Fibroblast of villous mesenchyme (primary cell): Measurements from ENCODE around the gene TNFRSF19. TPM values are rescaled to one million over a fixed set of nuclear protein-coding genes. Genes with fewer than 3 reads are reported as not detected.

Source experiments
- DNase-seq: peaks from one replicate; pipeline ENCODE4 v3.0.0-alpha.2; 2010; ENCODE audit warnings: low read depth
- H3K4me3 ChIP-seq: 2 replicates; pipeline ENCODE4 v1.5.1; 2011; ENCODE audit warnings: low read depth, mild to moderate bottlenecking, low read length
- total RNA-seq: library from RNA; depleted of rRNA; stranded (reverse); fragments of >200 nt; gene quantifications from 2 replicates; pipeline ENCODE4 v1.2.3, GENCODE V29; 2012
- TF ChIP-seq, protein P1 (sequence below): IDR thresholded peaks from 2 replicates; pipeline ENCODE4 v1.5.1; 2012; ENCODE audit warnings: low read depth, mild to moderate bottlenecking, low read length; ENCODE audit not compliant: insufficient read depth

Gene TNFRSF19
- total RNA-seq, 1 donor: 139 TPM

DNA sequence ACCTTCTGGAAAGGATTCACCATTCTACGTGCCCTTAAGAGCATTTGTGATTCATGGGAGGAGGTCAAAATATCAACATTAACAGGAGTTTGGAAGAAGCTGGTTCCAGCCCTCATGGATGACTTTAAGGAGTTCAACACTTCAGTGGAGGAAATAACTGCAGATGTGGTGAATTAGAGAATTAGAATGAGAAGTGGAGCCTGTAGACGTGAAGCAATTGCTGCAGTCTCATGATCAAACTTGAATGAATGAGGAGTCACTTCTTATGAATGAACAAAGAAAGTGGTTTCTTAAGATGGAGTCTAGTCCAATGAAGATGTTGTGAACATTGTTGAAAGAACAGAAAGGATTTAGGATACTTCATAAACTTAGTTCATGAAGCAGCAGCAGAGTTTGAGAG lies 129.1 kb downstream of the TNFRSF19 start:
- DNase-seq: no peak
- TF ChIP-seq, protein P1, sequence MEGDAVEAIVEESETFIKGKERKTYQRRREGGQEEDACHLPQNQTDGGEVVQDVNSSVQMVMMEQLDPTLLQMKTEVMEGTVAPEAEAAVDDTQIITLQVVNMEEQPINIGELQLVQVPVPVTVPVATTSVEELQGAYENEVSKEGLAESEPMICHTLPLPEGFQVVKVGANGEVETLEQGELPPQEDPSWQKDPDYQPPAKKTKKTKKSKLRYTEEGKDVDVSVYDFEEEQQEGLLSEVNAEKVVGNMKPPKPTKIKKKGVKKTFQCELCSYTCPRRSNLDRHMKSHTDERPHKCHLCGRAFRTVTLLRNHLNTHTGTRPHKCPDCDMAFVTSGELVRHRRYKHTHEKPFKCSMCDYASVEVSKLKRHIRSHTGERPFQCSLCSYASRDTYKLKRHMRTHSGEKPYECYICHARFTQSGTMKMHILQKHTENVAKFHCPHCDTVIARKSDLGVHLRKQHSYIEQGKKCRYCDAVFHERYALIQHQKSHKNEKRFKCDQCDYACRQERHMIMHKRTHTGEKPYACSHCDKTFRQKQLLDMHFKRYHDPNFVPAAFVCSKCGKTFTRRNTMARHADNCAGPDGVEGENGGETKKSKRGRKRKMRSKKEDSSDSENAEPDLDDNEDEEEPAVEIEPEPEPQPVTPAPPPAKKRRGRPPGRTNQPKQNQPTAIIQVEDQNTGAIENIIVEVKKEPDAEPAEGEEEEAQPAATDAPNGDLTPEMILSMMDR: no peak
- no peak overlapping the region for H3K4me3 ChIP-seq

DNA sequence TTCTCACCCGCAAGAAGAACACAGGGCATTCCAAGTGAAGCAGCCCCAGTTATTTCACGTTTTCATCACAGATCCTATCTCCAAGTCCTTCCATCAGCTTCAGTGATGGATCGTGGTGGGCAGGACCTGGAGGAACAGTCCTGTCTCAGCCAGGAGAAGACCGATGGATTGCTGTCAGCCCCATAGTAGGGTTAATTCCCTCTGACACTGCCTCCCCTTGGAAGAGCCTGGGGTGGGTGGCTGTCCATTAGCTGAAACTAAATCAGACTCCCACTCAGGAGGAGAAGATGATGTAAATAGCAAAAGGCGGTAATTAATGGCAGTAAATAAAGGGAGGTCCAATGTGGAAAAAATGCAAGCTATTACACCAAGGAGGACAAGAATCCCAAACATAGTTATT lies 131.0 kb downstream of the TNFRSF19 start:
- H3K4me3 ChIP-seq: no peak overlapping the region
- DNase-seq: no peak
- TF ChIP-seq, protein P1: no peak

DNA sequence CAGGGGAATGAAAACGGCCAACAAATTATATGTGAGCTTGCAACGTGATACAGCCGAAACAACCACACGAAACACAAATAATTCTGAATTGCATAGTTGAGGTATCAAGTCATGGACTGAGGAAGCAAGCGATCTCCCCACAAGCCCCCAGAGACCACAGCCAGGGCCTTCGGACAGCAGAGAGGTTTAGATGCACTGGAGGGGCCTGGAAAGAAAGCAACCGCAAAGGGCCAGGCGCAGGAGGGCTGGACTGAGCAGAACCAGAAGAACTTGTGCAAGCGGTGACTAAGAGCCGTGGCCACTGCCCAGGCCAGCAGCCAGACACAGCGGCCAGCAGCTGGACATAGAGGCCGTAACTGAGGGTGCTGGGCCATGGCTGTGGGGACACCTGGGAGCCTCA lies 131.4 kb downstream of the TNFRSF19 start:
- TF ChIP-seq, protein P1: no peak
- no peak overlapping the region for H3K4me3 ChIP-seq
- DNase-seq: peak; percentile 95

DNA sequence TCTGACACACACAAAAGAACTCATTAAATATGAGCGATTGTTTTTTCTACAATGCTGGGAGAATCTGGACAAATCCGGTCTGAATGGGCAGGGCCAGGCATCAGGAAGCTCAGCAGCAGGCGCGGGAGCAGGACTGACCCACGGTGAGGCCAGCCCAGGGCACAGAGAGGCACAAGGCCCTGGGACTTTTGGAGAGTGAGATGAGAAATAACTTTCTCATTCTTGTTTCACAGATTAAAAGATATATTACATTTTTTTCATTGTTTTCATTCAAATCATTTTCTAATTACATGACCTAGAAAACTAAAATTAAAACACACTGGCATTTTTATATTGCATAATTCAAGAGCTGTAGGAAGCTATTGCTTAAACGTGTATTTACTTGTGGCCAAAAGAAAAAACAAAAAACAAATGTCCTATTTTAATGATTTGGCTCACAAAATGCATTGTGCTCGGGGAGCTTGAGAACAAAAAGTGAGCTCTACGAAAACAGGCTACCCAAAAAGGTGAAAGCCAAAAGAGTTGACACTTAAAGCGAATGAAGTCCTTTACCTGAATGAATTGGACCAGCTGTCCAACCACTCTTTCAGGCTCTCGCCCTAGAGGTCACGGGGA lies 133.1 kb downstream of the TNFRSF19 start:
- DNase-seq: peak; percentile 79
- TF ChIP-seq, protein P1: no peak
- no peak overlapping the region for H3K4me3 ChIP-seq

DNA sequence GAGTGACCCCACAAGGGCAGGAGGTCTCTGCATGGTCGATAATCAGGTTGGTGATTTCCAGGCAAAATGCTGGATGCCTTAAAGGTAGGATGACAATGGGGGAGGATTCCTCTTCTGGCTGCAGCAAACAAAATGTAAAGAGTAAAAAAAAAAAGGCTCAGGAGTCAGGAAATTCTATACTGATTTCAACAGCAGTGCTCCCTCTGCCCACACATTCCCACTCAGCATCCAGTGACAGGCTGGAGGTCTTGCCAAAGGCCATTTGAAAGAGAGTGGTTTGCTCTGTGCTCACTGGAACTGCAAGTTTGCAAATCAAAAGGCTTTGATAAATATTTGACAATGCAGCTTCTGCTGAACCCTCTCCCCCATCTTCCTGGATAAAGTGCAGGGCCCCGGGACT lies 135.4 kb downstream of the TNFRSF19 start:
- no peak overlapping the region for H3K4me3 ChIP-seq
- DNase-seq: no peak
- TF ChIP-seq, protein P1: no peak

DNA sequence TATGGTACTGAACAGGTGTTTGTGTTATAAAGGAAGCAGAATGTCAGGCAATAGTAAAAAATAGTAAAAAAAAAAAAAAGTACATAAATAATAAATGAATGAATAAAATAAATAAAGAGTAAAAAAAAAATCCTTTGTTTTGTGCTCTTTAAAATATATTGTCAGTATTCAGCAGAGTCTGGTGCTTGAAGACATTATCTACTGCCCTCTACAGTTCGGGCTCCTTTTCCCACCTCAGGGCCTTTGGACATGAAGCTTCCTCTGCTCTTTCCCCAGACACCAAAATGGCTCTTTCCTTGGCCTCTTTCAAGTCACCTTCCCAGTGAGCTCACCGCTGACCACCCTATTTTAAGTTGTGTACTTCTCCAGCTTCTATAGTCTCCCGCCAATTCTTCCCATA lies 137.5 kb downstream of the TNFRSF19 start:
- H3K4me3 ChIP-seq: no peak overlapping the region
- DNase-seq: peak; percentile 55
- TF ChIP-seq, protein P1: peak; percentile 46

DNA sequence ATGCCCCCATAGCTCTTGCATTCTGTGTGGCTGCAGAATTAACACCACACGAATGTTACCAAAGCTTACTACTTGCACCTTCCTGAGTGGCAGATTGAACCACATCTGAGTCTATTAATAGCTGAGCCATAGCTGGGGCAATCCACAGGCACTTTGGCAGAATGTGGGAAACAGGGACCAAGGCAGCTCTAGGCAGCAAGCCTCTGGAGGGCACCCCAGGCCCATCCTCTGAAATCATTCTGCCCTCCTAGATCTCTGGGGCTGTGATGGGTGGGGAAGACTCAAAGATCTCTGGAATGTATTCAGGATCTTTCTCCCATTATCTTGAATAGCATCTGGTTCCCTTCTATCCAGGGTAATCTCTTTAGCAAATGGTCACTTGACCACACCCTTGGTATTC lies 139.3 kb downstream of the TNFRSF19 start:
- H3K4me3 ChIP-seq: no peak overlapping the region
- TF ChIP-seq, protein P1: peak; percentile 32
- DNase-seq: peak; percentile 28
